AG09319 (cell line): ENCODE data around the gene SHPK.
"Not testable (repeated sequence)": the region's sequence is repeated elsewhere in the genome, so short reads cannot be mapped to it uniquely, and the experiment has no call there.

Source experiments
- DNase-seq: peaks from one replicate; pipeline ENCODE4 v3.0.0-alpha.2; 2010; ENCODE audit warnings: low read depth; ENCODE audit errors: extremely low read depth
- TF ChIP-seq, protein P1 (sequence below): IDR thresholded peaks from 2 replicates; pipeline ENCODE4 v1.5.1; 2011; ENCODE audit warnings: low read depth, mild to moderate bottlenecking, inconsistent platforms, low read length, moderate library complexity

The SHPK gene

DNA sequence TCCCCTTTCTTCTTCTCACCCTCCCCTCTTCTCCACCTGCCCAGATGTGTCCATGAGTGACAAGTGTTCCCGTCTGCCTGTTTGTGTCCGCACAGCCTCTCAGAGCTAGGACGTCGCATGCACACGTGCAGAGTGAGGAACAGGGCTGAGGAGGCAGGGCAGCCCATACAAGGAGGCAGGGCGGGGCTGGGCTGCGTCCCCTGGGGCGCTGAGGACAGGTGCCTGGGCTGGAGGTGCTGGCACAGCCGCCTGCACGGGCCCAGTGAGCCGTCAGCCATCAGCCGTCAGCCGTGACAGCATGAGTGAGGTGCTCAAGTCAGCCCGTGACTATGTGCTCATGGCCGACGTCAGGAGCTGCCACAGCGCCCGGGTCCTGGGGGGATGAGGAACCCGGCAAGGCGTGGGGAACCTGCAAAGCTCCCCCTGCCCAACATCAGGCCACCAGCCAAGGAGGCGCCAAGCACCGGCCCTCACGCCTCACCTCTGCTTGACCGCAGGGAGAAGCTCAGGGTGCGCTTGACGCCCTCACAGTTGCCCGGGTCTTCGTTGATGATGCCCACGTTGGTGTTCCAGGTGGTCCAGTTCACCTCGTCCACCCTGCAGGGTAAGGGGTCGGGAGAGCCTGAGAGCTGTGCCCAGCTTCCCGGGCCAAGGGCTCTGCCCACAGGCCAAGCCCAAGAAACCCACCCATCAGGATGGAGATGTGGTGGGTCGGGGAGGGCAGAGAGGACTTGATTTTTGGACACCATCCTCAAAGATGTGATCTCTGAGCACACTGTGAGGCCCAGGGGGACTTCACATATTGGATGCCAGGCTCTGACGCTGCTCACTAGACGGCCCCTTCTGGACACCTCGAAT, 64.8 kb downstream of the SHPK start:
- TF ChIP-seq, protein P1, sequence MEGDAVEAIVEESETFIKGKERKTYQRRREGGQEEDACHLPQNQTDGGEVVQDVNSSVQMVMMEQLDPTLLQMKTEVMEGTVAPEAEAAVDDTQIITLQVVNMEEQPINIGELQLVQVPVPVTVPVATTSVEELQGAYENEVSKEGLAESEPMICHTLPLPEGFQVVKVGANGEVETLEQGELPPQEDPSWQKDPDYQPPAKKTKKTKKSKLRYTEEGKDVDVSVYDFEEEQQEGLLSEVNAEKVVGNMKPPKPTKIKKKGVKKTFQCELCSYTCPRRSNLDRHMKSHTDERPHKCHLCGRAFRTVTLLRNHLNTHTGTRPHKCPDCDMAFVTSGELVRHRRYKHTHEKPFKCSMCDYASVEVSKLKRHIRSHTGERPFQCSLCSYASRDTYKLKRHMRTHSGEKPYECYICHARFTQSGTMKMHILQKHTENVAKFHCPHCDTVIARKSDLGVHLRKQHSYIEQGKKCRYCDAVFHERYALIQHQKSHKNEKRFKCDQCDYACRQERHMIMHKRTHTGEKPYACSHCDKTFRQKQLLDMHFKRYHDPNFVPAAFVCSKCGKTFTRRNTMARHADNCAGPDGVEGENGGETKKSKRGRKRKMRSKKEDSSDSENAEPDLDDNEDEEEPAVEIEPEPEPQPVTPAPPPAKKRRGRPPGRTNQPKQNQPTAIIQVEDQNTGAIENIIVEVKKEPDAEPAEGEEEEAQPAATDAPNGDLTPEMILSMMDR, result no peak
- DNase-seq, result no peak

DNA sequence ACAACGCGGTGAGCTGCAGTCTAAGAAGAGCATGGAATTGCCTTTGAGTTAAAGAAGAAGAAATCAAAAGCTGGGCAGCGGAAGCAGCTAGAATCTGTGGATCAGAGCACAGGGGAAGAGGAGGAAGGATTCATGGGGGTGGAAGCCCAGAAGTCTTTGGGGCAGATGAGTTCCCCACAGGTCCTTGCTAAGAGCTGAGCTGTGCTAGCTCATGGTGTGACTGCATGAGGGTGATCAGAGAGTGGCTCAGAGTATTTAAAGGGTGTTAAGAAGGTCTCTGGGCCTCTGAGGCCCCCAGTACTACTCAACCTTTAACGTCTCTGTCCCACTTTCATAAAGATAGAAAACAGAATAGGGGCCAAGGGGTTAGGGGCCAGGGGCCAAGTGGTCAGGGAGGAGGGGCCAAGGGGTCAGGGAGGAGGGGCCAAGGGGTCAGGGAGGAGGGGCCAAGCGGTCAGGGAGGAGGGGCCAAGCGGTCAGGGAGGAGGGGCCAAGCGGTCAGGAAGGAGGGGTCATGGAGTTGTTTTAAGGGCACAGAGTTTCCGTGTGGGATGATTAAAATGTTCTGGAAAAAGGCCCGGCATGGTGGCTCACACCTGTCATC, 66.4 kb downstream of the SHPK start:
- TF ChIP-seq, protein P1, result no peak
- no peak for DNase-seq

DNA sequence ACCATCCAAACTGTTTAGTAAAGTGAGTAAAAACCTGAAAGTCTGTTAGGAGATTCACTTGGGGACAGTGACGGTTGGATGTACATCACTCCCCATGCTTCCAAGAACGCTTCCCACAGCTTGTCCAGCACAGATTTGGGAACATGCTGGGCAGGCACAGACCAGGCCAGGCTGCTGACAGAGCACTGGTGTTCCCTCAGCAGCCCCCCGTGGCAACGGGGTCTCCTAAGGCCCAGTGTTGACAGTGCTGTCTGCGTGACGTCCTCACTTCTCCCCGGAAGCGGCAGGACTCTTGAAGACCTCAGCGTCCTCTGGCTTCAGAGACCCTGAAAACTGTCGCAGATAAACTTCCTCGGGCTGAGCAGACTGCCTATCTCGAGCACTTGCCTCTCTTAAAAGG, 69.5 kb downstream of the SHPK start:
- TF ChIP-seq, protein P1, result no peak
- DNase-seq, result no peak

DNA sequence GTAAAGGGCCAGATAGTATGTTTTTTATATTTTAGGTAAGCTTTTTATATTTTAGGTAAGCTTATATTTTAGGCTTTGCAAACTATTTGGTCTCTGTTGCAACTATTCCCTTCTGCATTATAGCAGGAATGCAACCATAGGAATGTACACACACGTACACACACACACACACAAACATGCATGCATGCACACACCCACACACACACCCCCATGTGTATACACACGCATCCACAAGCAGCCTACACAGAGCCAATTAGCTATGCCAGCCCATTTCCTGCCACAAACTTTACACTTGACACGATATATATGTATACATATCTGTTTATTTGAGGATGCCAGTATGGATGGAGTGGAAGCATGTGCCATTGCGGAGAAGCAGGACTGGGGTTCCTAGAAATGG, 70.9 kb downstream of the SHPK start:
- no peak for DNase-seq
- TF ChIP-seq, protein P1, result no peak

DNA sequence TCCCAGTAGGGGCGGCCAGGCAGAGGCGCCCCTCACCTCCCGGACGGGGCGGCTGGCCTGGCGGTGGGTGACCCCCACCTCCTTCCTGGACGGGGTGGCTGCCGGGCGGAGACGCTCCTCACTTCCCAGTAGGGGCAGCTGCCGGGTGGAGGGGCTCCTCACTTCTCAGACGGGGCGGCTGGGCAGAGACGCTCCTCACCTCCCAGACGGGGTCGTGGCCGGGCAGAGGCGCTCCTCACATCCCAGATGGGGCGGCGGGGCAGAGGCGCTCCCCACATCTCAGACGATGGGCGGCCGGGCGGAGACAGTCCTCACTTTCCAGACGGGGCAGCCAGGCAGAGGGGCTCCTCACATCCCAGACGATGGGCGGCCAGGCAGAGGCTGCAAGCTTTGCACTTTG, 71.8 kb downstream of the SHPK start:
- DNase-seq, result not testable (repeated sequence)

DNA sequence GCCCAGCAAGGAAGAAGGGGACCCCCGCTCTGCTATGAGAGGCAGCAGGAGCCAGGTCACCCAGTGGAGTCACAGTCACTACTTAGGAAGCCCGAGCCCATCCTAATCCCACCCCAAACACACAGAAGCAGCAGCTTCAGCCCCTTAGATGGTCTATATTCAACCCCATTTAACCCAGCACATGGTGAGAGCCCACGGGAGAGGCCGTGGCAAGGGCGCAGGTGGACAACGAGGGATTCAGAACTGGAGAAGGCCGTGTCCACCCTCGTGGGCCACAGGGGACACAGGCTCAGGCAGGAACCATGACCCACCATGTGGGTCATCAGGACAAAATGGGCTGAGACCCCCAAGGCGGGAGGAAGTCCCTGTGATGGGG, 76.8 kb downstream of the SHPK start:
- TF ChIP-seq, protein P1, result no peak
- no peak for DNase-seq

DNA sequence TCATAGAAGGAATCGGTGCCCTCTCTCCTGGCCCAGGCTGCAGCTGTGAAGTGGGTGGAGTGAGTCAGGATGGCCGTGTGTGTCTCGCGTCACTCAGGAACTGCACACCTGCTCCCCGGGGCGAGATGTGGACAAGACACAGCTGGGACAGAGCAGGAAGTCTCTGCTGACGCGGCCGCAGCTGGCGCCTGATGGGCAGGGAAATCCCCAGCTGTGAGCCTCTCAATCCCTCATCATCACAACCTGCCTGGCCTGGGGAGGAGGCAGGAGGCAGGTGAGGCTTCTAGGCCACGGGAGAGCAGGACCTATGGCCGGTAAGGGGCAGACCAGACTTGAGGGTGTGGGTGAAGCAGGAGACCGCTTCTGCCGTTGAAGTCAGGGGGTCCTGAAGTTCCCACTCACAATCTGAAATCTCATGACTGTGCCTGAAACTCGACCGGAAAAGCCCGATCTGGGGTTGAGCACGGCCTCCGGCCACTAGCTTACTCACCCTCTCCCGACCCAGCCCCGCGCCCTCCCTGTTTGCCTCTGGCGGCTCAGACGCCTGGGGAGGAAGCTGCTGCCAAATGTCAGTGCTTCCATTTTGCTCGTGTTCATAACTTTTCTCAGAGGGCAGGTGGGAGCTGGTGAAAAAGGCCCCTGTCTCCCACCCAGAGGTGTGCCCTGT, 77.3 kb downstream of the SHPK start:
- TF ChIP-seq, protein P1, result no peak
- no peak for DNase-seq
